Right renal cortex interstitium (tissue), 3 donors: ENCODE results near the gene PLEKHA7. TPM values are rescaled to one million over a fixed set of nuclear protein-coding genes. Genes with fewer than 3 reads are reported as not detected.
"Not testable (repeated sequence)": the region's sequence is repeated elsewhere in the genome, so short reads cannot be mapped to it uniquely, and the experiment has no call there.

Experiments used
- DNase-seq, 3 donors: peaks; one replicate each; pipeline ENCODE4 v3.0.0-alpha.2; 2013; ENCODE audit warnings: low read depth in 3 of 3, low spot score in 2 of 3
- polyA plus RNA-seq, 3 donors: library from polyadenylated mRNA; unstranded; fragments of 120-200 nt; gene quantifications; one replicate each; pipeline ENCODE4 v1.2.1, GENCODE V29; 2013; ENCODE audit not compliant: insufficient read length in 3 of 3

Gene PLEKHA7
- polyA plus RNA-seq, 3 donors = 48.3 to 53.0 (median 49.3) TPM

- no peak for DNase-seq
Observed at GRCh38 chr11:16893456-16894066, 120.7 kb downstream of the PLEKHA7 start.

GRCh38 chr11:16891964-16892363 is 122.2 kb downstream of the PLEKHA7 start:
- DNase-seq = no peak

- no peak for DNase-seq
Observed at GRCh38 chr11:16891165-16891564, 123.0 kb downstream of the PLEKHA7 start.

- no peak for DNase-seq
Observed at GRCh38 chr11:16890442-16890841, 123.8 kb downstream of the PLEKHA7 start.

GRCh38 chr11:16889905-16890304 is 124.3 kb downstream of the PLEKHA7 start:
- no peak for DNase-seq

GRCh38 chr11:16889010-16889409 is 125.2 kb downstream of the PLEKHA7 start:
- DNase-seq = not testable (repeated sequence)

- DNase-seq = not testable (repeated sequence)
Observed at GRCh38 chr11:16887887-16888286, 126.3 kb downstream of the PLEKHA7 start.

GRCh38 chr11:16883174-16883573 is 131.0 kb downstream of the PLEKHA7 start:
- DNase-seq = no peak

- DNase-seq = no peak
Observed at GRCh38 chr11:16881766-16882165, 132.4 kb downstream of the PLEKHA7 start.

- DNase-seq = no peak
Observed at GRCh38 chr11:16881074-16881709, 133.0 kb downstream of the PLEKHA7 start.

- no peak for DNase-seq
Observed at GRCh38 chr11:16880184-16880801, 133.9 kb downstream of the PLEKHA7 start.

- no peak for DNase-seq
Observed at GRCh38 chr11:16879690-16880089, 134.5 kb downstream of the PLEKHA7 start.

- DNase-seq = no peak
Observed at GRCh38 chr11:16876837-16877236, 137.4 kb downstream of the PLEKHA7 start.

- no peak for DNase-seq
Observed at GRCh38 chr11:16876053-16876752, 138.0 kb downstream of the PLEKHA7 start.

- no peak for DNase-seq
Observed at GRCh38 chr11:16874275-16874975, 139.8 kb downstream of the PLEKHA7 start.

GRCh38 chr11:16873289-16873688 is 140.9 kb downstream of the PLEKHA7 start:
- DNase-seq = no peak

- no peak for DNase-seq
Observed at GRCh38 chr11:16871368-16871767, 142.8 kb downstream of the PLEKHA7 start.

- DNase-seq = no peak
Observed at GRCh38 chr11:16867097-16867496, 147.1 kb downstream of the PLEKHA7 start.

- not testable (repeated sequence) for DNase-seq
Observed at GRCh38 chr11:16864428-16864827, 149.8 kb downstream of the PLEKHA7 start.

GRCh38 chr11:16863389-16863788 is 150.8 kb downstream of the PLEKHA7 start:
- no peak for DNase-seq

GRCh38 chr11:16862726-16863125 is 151.5 kb downstream of the PLEKHA7 start:
- DNase-seq = no peak
